Measurements from ENCODE around the gene LUC7L3. TPM values are rescaled to one million over a fixed set of nuclear protein-coding genes. Genes with fewer than 3 reads are reported as not detected.

The LUC7L3 gene
- total RNA-seq, 1 experiment from 2014 or later, result 136 TPM

DNA sequence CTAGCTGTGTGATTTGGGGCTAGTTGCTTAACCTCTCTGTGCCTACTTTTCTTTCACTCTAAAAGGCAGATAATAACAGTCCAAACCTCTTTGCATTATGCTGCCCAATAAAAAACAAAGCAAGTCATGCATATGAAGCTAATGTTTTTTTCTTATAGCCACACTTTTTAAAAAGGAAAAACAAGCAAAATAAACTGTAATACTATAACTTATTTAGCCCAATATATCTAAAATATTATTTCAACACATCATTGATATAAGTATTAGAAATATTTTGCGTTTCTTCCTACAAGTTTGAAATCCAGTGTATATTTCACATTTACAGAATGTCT, 34.1 kb upstream of the LUC7L3 start:
- ATAC-seq (no peak), DNase-seq (ENCODE audit: low read depth, low spot score) (no peak)
- H3K27ac ChIP-seq (ENCODE audit: low read length), result peak overlapping the region; percentile 78
- no peaks in the 10 kb centered on the region for H3K27me3 ChIP-seq (ENCODE audit: control insufficient read depth, insufficient read depth, low read length)
- intact Hi-C loops (cut with micrococcal nuclease; ENCODE audit: unreplicated experiment) (no loop called here), in situ Hi-C loops (cut with HindIII; ENCODE audit: low pct_unique_long_range_greater_than_20kb, low sequenced_read_pairs) (no loop called here)
- POLR2A ChIA-PET, result interaction anchor here (1.7 kb wide), 1 partner anchor 46 kb away, joined by 4 read pairs; no protein-coding TSS in a partner anchor
- no peak overlapping the region for H3K4me3 ChIP-seq (ENCODE audit: low read depth in 2 of 2, low read length in 2 of 2)
- TF ChIP-seq SIN3A (IDR thresholded peaks at IDR 0.05; ENCODE audit: borderline replicate concordance, insufficient read depth, low read depth, low read length), result no peak
- TF ChIP-seq, protein P1, sequence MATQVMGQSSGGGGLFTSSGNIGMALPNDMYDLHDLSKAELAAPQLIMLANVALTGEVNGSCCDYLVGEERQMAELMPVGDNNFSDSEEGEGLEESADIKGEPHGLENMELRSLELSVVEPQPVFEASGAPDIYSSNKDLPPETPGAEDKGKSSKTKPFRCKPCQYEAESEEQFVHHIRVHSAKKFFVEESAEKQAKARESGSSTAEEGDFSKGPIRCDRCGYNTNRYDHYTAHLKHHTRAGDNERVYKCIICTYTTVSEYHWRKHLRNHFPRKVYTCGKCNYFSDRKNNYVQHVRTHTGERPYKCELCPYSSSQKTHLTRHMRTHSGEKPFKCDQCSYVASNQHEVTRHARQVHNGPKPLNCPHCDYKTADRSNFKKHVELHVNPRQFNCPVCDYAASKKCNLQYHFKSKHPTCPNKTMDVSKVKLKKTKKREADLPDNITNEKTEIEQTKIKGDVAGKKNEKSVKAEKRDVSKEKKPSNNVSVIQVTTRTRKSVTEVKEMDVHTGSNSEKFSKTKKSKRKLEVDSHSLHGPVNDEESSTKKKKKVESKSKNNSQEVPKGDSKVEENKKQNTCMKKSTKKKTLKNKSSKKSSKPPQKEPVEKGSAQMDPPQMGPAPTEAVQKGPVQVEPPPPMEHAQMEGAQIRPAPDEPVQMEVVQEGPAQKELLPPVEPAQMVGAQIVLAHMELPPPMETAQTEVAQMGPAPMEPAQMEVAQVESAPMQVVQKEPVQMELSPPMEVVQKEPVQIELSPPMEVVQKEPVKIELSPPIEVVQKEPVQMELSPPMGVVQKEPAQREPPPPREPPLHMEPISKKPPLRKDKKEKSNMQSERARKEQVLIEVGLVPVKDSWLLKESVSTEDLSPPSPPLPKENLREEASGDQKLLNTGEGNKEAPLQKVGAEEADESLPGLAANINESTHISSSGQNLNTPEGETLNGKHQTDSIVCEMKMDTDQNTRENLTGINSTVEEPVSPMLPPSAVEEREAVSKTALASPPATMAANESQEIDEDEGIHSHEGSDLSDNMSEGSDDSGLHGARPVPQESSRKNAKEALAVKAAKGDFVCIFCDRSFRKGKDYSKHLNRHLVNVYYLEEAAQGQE (IDR thresholded peaks at IDR 0.05; ENCODE audit: insufficient read depth in 1 of 2, low read depth in 2 of 2, low read length in 1 of 2), result no peak
- no peak for TF ChIP-seq TCF7L2 (IDR thresholded peaks at IDR 0.05; ENCODE audit: low read depth, low read length)
- no peak for TF ChIP-seq POLR2AphosphoS5 (IDR thresholded peaks at IDR 0.05; ENCODE audit: low read depth, low read length)
- no peaks in the 10 kb centered on the region for H3K9me3 ChIP-seq (ENCODE audit: control insufficient read depth, insufficient read depth, low read depth, low read length)
- H3K4me1 ChIP-seq (ENCODE audit: control insufficient read depth, insufficient read depth, low read length), result peaks cover 55% of the 10 kb centered on the region
- CTCF ChIA-PET, result interaction anchor here (1.2 kb wide), 1 partner anchor 47 kb away, joined by 3 read pairs; no protein-coding TSS in a partner anchor
- no TSS peak for BruUV-seq (replicated peaks)
- H3K36me3 ChIP-seq (ENCODE audit: control insufficient read depth, insufficient read depth, low read length), result no peaks in the 10 kb centered on the region

DNA sequence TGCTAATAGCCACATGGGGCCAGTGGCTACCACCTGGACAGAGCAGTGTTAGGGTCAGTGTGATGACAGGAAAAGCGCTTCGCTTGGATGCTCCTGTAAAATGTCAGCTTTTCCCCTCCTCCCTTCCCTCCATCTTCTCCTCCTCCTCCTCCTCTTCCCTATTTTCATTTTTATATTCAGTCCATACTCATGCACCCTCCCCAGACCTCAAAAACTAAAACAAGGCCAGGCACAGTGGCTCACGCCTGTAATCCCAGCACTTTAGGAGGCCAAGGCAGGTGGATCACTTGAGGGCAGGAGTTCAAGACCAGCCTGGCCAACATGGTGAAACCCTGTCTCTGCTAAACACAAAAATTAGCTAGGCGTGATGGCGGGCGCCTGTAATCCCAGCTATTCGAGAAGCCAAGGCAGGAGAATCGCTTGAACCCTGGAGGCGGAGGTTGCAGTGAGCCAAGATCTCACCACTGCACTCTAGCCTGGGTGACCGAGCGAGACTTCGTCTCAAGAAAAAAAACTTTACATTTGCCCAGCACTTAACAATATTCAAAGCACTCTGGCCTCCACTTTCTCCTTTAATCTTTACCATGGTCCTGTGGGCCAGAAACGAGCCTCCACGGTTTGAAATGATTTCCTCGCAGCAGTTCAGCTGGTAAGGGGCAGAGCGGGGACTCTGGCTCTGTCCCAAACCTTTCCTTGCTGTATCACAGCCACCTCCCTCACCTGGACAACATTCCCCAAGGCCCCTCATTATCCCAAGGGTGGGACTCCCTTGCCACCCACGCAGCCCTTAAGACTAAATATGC, 33.5 kb upstream of the LUC7L3 start:
- H3K36me3 ChIP-seq (ENCODE audit: control insufficient read depth, insufficient read depth, low read length), result no peaks in the 10 kb centered on the region
- TF ChIP-seq TCF7L2 (IDR thresholded peaks at IDR 0.05; ENCODE audit: low read depth, low read length), result no peak
- no peak for TF ChIP-seq SIN3A (IDR thresholded peaks at IDR 0.05; ENCODE audit: borderline replicate concordance, insufficient read depth, low read depth, low read length)
- no peak for TF ChIP-seq POLR2AphosphoS5 (IDR thresholded peaks at IDR 0.05; ENCODE audit: low read depth, low read length)
- TF ChIP-seq, protein P1 (IDR thresholded peaks at IDR 0.05; ENCODE audit: insufficient read depth in 1 of 2, low read depth in 2 of 2, low read length in 1 of 2), result no peak
- TF ChIP-seq CTCF (IDR thresholded peaks at IDR 0.05), result no peak
- peak overlapping the region; percentile 78 for H3K27ac ChIP-seq (ENCODE audit: low read length)
- POLR2A ChIA-PET, result interaction anchor here (0.6 kb wide), 1 partner anchor 174 kb away, joined by 3 read pairs; no protein-coding TSS in a partner anchor
- ATAC-seq, result no peak
- CTCF ChIA-PET, result no interaction called here
- no peaks in the 10 kb centered on the region for H3K27me3 ChIP-seq (ENCODE audit: control insufficient read depth, insufficient read depth, low read length)
- intact Hi-C loops (cut with micrococcal nuclease; ENCODE audit: unreplicated experiment), result no loop called here
- no peaks in the 10 kb centered on the region for H3K9me3 ChIP-seq (ENCODE audit: control insufficient read depth, insufficient read depth, low read depth, low read length)
- no peak for DNase-seq (ENCODE audit: low read depth, low spot score)
- peaks cover 61% of the 10 kb centered on the region for H3K4me1 ChIP-seq (ENCODE audit: control insufficient read depth, insufficient read depth, low read length)
- in situ Hi-C loops (cut with HindIII; ENCODE audit: low pct_unique_long_range_greater_than_20kb, low sequenced_read_pairs), result no loop called here
- no TSS peak for BruUV-seq (replicated peaks)
- H3K4me3 ChIP-seq (ENCODE audit: low read depth in 2 of 2, low read length in 2 of 2), result no peak overlapping the region

Data from Panc1 (cell line).